Caco-2 (cell line): Measurements from ENCODE around the gene PHACTR1. TPM values are rescaled to one million over a fixed set of nuclear protein-coding genes. Genes with fewer than 3 reads are reported as not detected.

Source experiments
- BruUV-seq: library from RNA; stranded (reverse); fragments of 400-500 nt; replicated peaks from 2 replicates; lab custom pipeline; 2021; lab: Mats Ljungman, UMichigan
- CTCF ChIA-PET: fragments of 300-600 bp; sonication (Branson Sonifier 250); formaldehyde crosslinking; loops from one replicate; lab custom pipeline; 2022; ENCODE audit warnings: antibody characterized with exemption; lab: Charles Lee
- POLR2A ChIA-PET: fragments of 300-600 bp; sonication (Branson Sonifier 250); formaldehyde crosslinking; loops from one replicate; lab custom pipeline; 2022; ENCODE audit warnings: antibody characterized with exemption; lab: Charles Lee
- DNase-seq, 2 experiments: peaks; one replicate each; pipeline versions ENCODE4 v3.0.0 to v3.0.0-alpha.2; 2020 to 2022
- H3K27me3 ChIP-seq: replicated peaks from 2 replicates; pipeline ENCODE4 v1.6.0; 2011; ENCODE audit warnings: low read length; ENCODE audit not compliant: control insufficient read depth, insufficient read depth
- H3K36me3 ChIP-seq: 2 replicates; pipeline ENCODE4 v1.5.1; 2011; ENCODE audit warnings: low read length; ENCODE audit not compliant: control insufficient read depth, insufficient read depth
- H3K4me1 ChIP-seq: fragments of 250-450 bp; sonication (Bioruptor Pico); 2 replicates; pipeline ENCODE4 v1.5.1; 2020; ENCODE audit warnings: mild to moderate bottlenecking
- H3K4me3 ChIP-seq: 2 replicates; pipeline ENCODE4 v1.5.1; 2011; ENCODE audit warnings: low read depth, mild to moderate bottlenecking, control low read depth, low read length
- H3K9me3 ChIP-seq: fragments of 250-450 bp; sonication (Bioruptor Pico); 2 replicates; pipeline ENCODE4 v1.5.1; 2020; ENCODE audit warnings: mild to moderate bottlenecking, moderate library complexity
- H3K27ac Mint-ChIP-seq: one replicate; pipeline ENCODE4 v1.8.0; 2022; ENCODE audit warnings: mixed read lengths; ENCODE audit not compliant: unreplicated experiment
- H3K27me3 Mint-ChIP-seq: one replicate; pipeline ENCODE4 v1.8.0; 2022; ENCODE audit warnings: mixed read lengths; ENCODE audit not compliant: insufficient read depth, unreplicated experiment
- H3K36me3 Mint-ChIP-seq: one replicate; pipeline ENCODE4 v1.8.0; 2022; ENCODE audit warnings: mild to moderate bottlenecking, mixed read lengths; ENCODE audit not compliant: insufficient read depth, unreplicated experiment
- H3K4me1 Mint-ChIP-seq: one replicate; pipeline ENCODE4 v1.8.0; 2022; ENCODE audit warnings: low read depth, mixed read lengths; ENCODE audit not compliant: unreplicated experiment
- H3K4me3 Mint-ChIP-seq: one replicate; pipeline ENCODE4 v1.8.0; 2022; ENCODE audit warnings: mild to moderate bottlenecking, moderate library complexity, mixed read lengths; ENCODE audit not compliant: unreplicated experiment
- H3K9me3 Mint-ChIP-seq: one replicate; pipeline ENCODE4 v1.8.0; 2022; ENCODE audit warnings: mixed read lengths; ENCODE audit not compliant: unreplicated experiment
- CTCF ChIP-seq, 2 experiments: fragments of 200-600 bp in 1 of 2; IDR thresholded peaks; 1 replicate in 1 of 2; 2 replicates in 1 of 2; pipeline versions ENCODE4 v1.5.1 to v1.8.0; 2011 to 2022; ENCODE audit warnings: antibody characterized with exemption in 1 of 2, control low read depth in 1 of 2, inconsistent platforms in 1 of 2, low read depth in 1 of 2, low read length in 1 of 2, mild to moderate bottlenecking in 1 of 2, moderate library complexity in 1 of 2; ENCODE audit not compliant: insufficient read depth in 1 of 2, severe bottlenecking in 1 of 2, unreplicated experiment in 1 of 2
- intact Hi-C: fragments of 100-400 bp; cut with micrococcal nuclease; formaldehyde crosslinking; loops from one replicate; pipeline ENCODE4 v1.10.0; 2022; ENCODE audit not compliant: unreplicated experiment
- total RNA-seq: library from RNA; stranded (reverse); gene quantifications from 2 replicates; pipeline ENCODE4 v1.2.3, GENCODE V29; 2022

PHACTR1 gene
- total RNA-seq, 1 experiment from 2014 or later: 0.41 TPM

DNA sequence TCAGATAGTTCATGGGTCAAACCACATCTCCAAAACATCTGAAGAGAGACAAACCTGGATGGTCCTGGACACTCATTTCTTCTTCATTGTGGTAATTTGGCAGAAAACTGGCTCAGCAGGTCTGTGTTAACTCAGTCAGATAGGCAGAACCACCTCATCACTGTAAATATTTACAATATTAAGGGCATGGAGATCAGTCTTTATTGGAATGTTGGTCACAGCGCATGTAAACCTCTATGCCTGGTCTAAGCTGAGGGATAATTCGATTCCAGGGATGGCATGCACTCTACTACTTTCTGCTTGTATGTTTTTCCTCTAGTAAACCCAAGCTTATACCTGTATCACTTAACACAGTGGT is 615.8 kb downstream of the PHACTR1 start:
- Mint-ChIP-seq H3K4me1 (peaks cover 20% of the 10 kb centered on the region), H3K4me3 (no peak overlapping the region), H3K27ac (no peak overlapping the region), H3K9me3 (no peaks in the 10 kb centered on the region), H3K36me3 (peaks cover 10% of the 10 kb centered on the region), H3K27me3 (no peaks in the 10 kb centered on the region)
- no peak overlapping the region for H3K4me3 ChIP-seq
- BruUV-seq: no TSS peak
- DNase-seq: no peak
- ChIA-PET CTCF (no interaction called here), POLR2A (no interaction called here)
- no peaks in the 10 kb centered on the region for H3K27me3 ChIP-seq
- TF ChIP-seq CTCF (IDR thresholded peaks at IDR 0.05; ENCODE audit: insufficient read depth in 1 of 2, low read depth in 1 of 2, low read length in 1 of 2, severe bottlenecking in 1 of 2, unreplicated experiment in 1 of 2): no peak
- H3K9me3 ChIP-seq: no peaks in the 10 kb centered on the region
- intact Hi-C loops: no loop called here
- peaks cover 11% of the 10 kb centered on the region for H3K4me1 ChIP-seq
- H3K36me3 ChIP-seq: no peaks in the 10 kb centered on the region

DNA sequence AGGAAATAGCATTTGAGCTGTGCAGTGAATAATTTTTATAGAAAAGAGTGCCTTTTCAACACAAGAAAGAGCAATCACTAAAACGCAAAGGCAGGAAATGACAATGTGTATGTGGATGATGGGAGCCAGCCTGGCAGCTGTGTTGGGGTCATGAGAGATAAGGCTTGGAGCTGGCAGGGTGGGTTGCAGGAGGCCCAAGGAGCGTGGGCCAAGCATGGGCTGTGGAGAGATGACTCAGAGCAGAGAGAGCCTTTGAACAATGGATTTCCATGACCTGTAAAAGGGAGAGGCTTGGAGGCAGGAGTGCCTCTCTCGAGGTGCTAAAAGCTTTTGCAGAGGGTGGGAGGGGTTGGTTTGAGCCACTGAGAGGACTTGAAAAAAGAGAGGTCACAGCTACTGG is 618.4 kb downstream of the PHACTR1 start:
- no peaks in the 10 kb centered on the region for H3K27me3 Mint-ChIP-seq
- no peak for TF ChIP-seq CTCF (IDR thresholded peaks at IDR 0.05; ENCODE audit: insufficient read depth in 1 of 2, low read depth in 1 of 2, low read length in 1 of 2, severe bottlenecking in 1 of 2, unreplicated experiment in 1 of 2)
- ChIA-PET CTCF (no interaction called here), POLR2A (no interaction called here)
- H3K27ac Mint-ChIP-seq: no peak overlapping the region
- no peaks in the 10 kb centered on the region for H3K36me3 Mint-ChIP-seq
- no peaks in the 10 kb centered on the region for H3K9me3 Mint-ChIP-seq
- intact Hi-C loops: no loop called here
- no peak overlapping the region for H3K4me3 Mint-ChIP-seq
- no peak for DNase-seq
- H3K4me1 Mint-ChIP-seq: peaks cover 20% of the 10 kb centered on the region
- H3K9me3 ChIP-seq: no peaks in the 10 kb centered on the region
- H3K27me3 ChIP-seq: no peaks in the 10 kb centered on the region
- no peak overlapping the region for H3K4me3 ChIP-seq
- peaks cover 6% of the 10 kb centered on the region; the same call in 1 of the 2 replicates for H3K4me1 ChIP-seq
- no TSS peak for BruUV-seq
- no peaks in the 10 kb centered on the region for H3K36me3 ChIP-seq

DNA sequence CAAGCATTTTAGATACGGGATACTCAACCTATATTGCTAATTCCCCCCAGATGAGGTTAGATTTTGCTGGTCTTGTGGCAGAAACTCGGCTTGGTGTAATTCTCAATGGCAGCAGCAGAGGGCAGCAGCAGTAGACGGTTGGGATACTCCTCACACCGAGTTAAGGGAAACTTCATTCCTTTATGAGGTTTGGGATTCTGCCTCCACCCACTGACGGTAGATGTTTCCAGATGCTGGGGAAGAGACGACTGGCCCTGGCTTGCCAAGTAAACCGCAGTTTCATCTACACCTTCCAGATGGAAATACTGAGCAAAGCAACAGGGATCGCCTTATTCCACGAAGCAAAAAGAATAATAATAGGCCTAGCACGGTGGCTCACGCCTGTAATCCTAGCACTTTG is 620.0 kb downstream of the PHACTR1 start:
- intact Hi-C loops: loop anchor here (1.0 kb wide), 4 partner anchors 202 to 730 kb away; partner anchors contain the start of gene NOL7
- Mint-ChIP-seq H3K27ac (no peak overlapping the region), H3K4me3 (no peak overlapping the region), H3K4me1 (peaks cover 9% of the 10 kb centered on the region), H3K36me3 (no peaks in the 10 kb centered on the region), H3K27me3 (no peaks in the 10 kb centered on the region), H3K9me3 (peaks cover under 1% of the 10 kb centered on the region)
- no peaks in the 10 kb centered on the region for H3K36me3 ChIP-seq
- POLR2A ChIA-PET: no interaction called here
- H3K9me3 ChIP-seq: no peaks in the 10 kb centered on the region; the same call in 1 of the 2 replicates
- H3K4me3 ChIP-seq: no peak overlapping the region
- TF ChIP-seq CTCF (IDR thresholded peaks at IDR 0.05; ENCODE audit: insufficient read depth in 1 of 2, low read depth in 1 of 2, low read length in 1 of 2, severe bottlenecking in 1 of 2, unreplicated experiment in 1 of 2): peak; percentile 77 to 88
- DNase-seq: peak; percentile 73 to 82
- peaks cover 6% of the 10 kb centered on the region; the same call in 1 of the 2 replicates for H3K4me1 ChIP-seq
- H3K27me3 ChIP-seq: no peaks in the 10 kb centered on the region
- CTCF ChIA-PET: no interaction called here
- BruUV-seq: no TSS peak
